ENCODE measurements around the gene HOXA4. TPM values are rescaled to one million over a fixed set of nuclear protein-coding genes. Genes with fewer than 3 reads are reported as not detected.
A peak's percentile ranks its signal among the peaks of the same experiment; 100 is the strongest.

HOXA4 gene
- total and polyA plus RNA-seq, 3 experiments from 2014 or later, result 0.11 to 0.20 TPM; not detected in 1

- Histone ChIP-seq H3K4me3 (ENCODE audit: low read length) (peak overlapping the region; percentile 66), H3K4me1 (ENCODE audit: insufficient read depth, low read length) (peaks cover 38% of the 10 kb centered on the region), H3K27me3 (ENCODE audit: insufficient read depth, low read length, poor library complexity, severe bottlenecking) (peaks cover 90% of the 10 kb centered on the region), H3K9me3 (ENCODE audit: low read length) (no peaks in the 10 kb centered on the region), H3K36me3 (ENCODE audit: insufficient read depth, low read length) (no peaks in the 10 kb centered on the region), H3K27ac (ENCODE audit: low read depth, low read length) (no peak overlapping the region)
- peak; percentile 47 to 76 (median 57) for DNase-seq
- POLR2A ChIA-PET, result interaction anchor here (1.0 kb wide), 1 partner anchor 11 kb away, joined by 3 read pairs; no protein-coding TSS in a partner anchor
- peaks cover 86 to 92% of the 10 kb centered on the region in 2 donors for H3K27me3 Mint-ChIP-seq
- peaks cover 0 to 10% (median 0%) of the 10 kb centered on the region in 5 donors for H3K9me3 Mint-ChIP-seq
- peaks cover 0 to 2% (median 0%) of the 10 kb centered on the region in 3 donors for H3K36me3 Mint-ChIP-seq
- CTCF ChIA-PET, result interaction anchor here (0.7 to 6.9 kb wide), 25 partner anchors 8 to 1292 kb away, joined by 3 to 71 read pairs (median 4); partner anchors contain the start of genes HOXA4 and HOXA9
- peak overlapping the region; percentile 68 to 88 (median 80) for H3K4me3 Mint-ChIP-seq
- peak overlapping the region in 5 of 8 donors; percentile 22 to 82 (median 67) for H3K27ac Mint-ChIP-seq
- peaks cover 37 to 57% (median 44%) of the 10 kb centered on the region in 3 donors for H3K4me1 Mint-ChIP-seq
Measured at GRCh38 chr7:27150568-27151340, 20.2 kb upstream of the HOXA4 start.

GRCh38 chr7:27149842-27150567, 19.4 kb upstream of the HOXA4 start:
- Mint-ChIP-seq H3K4me3 (peak overlapping the region in 4 of 7 donors; percentile 12 to 80 (median 67)), H3K27ac (peak overlapping the region in 1 of 8 donors; percentile 31), H3K27me3 (peaks cover 79 to 89% of the 10 kb centered on the region in 2 donors), H3K9me3 (peaks cover 0 to 7% (median 0%) of the 10 kb centered on the region in 5 donors), H3K36me3 (peaks cover 0 to 2% (median 0%) of the 10 kb centered on the region in 3 donors), H3K4me1 (peaks cover 29 to 50% (median 36%) of the 10 kb centered on the region in 3 donors)
- no peaks in the 10 kb centered on the region for H3K36me3 ChIP-seq (ENCODE audit: insufficient read depth, low read length)
- H3K4me1 ChIP-seq (ENCODE audit: insufficient read depth, low read length), result peaks cover 32% of the 10 kb centered on the region
- peaks cover 83% of the 10 kb centered on the region for H3K27me3 ChIP-seq (ENCODE audit: insufficient read depth, low read length, poor library complexity, severe bottlenecking)
- ChIA-PET POLR2A (interaction anchor here (1.0 kb wide), 1 partner anchor 11 kb away, joined by 3 read pairs; no protein-coding TSS in a partner anchor), CTCF (interaction anchor here (0.7 to 6.9 kb wide), 25 partner anchors 8 to 1291 kb away, joined by 3 to 71 read pairs (median 4); partner anchors contain the start of genes HOXA4 and HOXA9)
- peak overlapping the region; percentile 66 for H3K4me3 ChIP-seq (ENCODE audit: low read length)
- DNase-seq, result no peak
- H3K9me3 ChIP-seq (ENCODE audit: low read length), result no peaks in the 10 kb centered on the region
- no peak overlapping the region for H3K27ac ChIP-seq (ENCODE audit: low read depth, low read length)

- no peaks in the 10 kb centered on the region for H3K36me3 Mint-ChIP-seq
Measured at GRCh38 chr7:27148756-27149641, 18.4 kb upstream of the HOXA4 start.

GRCh38 chr7:27148031-27148755, 17.6 kb upstream of the HOXA4 start:
- Mint-ChIP-seq H3K9me3 (peaks cover 0 to 2% (median 0%) of the 10 kb centered on the region in 5 donors), H3K27me3 (peaks cover 69 to 81% of the 10 kb centered on the region in 2 donors), H3K4me1 (peaks cover 15 to 41% (median 24%) of the 10 kb centered on the region in 3 donors), H3K4me3 (peak overlapping the region in 5 of 7 donors; percentile 37 to 73 (median 61)), H3K36me3 (no peaks in the 10 kb centered on the region), H3K27ac (peak overlapping the region in 2 of 8 donors; percentile 29 to 35)
- H3K9me3 ChIP-seq (ENCODE audit: low read length), result no peaks in the 10 kb centered on the region
- POLR2A ChIA-PET, result no interaction called here
- H3K4me1 ChIP-seq (ENCODE audit: insufficient read depth, low read length), result peaks cover 24% of the 10 kb centered on the region
- no peak overlapping the region for H3K4me3 ChIP-seq (ENCODE audit: low read length)
- no peaks in the 10 kb centered on the region for H3K36me3 ChIP-seq (ENCODE audit: insufficient read depth, low read length)
- no peak overlapping the region for H3K27ac ChIP-seq (ENCODE audit: low read depth, low read length)
- CTCF ChIA-PET, result interaction anchor here (1.4 to 6.9 kb wide), 2 partner anchors 15 to 25 kb away, joined by 4 to 71 read pairs; partner anchors contain the start of gene HOXA9
- peaks cover 65% of the 10 kb centered on the region for H3K27me3 ChIP-seq (ENCODE audit: insufficient read depth, low read length, poor library complexity, severe bottlenecking)
- DNase-seq, result no peak

More at GRCh38 chr7:27148756-27149641, 18.4 kb upstream of the HOXA4 start:
- H3K27me3 Mint-ChIP-seq, result peaks cover 77 to 85% of the 10 kb centered on the region in 2 donors
- H3K36me3 ChIP-seq (ENCODE audit: insufficient read depth, low read length), result no peaks in the 10 kb centered on the region
- H3K4me1 Mint-ChIP-seq, result peaks cover 19 to 41% (median 28%) of the 10 kb centered on the region in 3 donors
- peaks cover 24% of the 10 kb centered on the region for H3K4me1 ChIP-seq (ENCODE audit: insufficient read depth, low read length)
- no peak overlapping the region for H3K4me3 Mint-ChIP-seq
- no peak for DNase-seq
- H3K27ac ChIP-seq (ENCODE audit: low read depth, low read length), result no peak overlapping the region
- H3K9me3 ChIP-seq (ENCODE audit: low read length), result no peaks in the 10 kb centered on the region
- no peak overlapping the region for H3K4me3 ChIP-seq (ENCODE audit: low read length)
- ChIA-PET CTCF (interaction anchor here (0.9 to 6.9 kb wide), 11 partner anchors 14 to 1255 kb away, joined by 3 to 71 read pairs (median 4); partner anchors contain the start of genes HOXA4 and HOXA9), POLR2A (no interaction called here)
- peak overlapping the region in 1 of 8 donors; percentile 29 for H3K27ac Mint-ChIP-seq
- peaks cover 73% of the 10 kb centered on the region for H3K27me3 ChIP-seq (ENCODE audit: insufficient read depth, low read length, poor library complexity, severe bottlenecking)
- H3K9me3 Mint-ChIP-seq, result peaks cover 0 to 2% (median 0%) of the 10 kb centered on the region in 5 donors

- Mint-ChIP-seq H3K36me3 (no peaks in the 10 kb centered on the region), H3K4me1 (peaks cover 15 to 39% (median 24%) of the 10 kb centered on the region in 3 donors), H3K4me3 (peak within 1 kb of the TSS in 5 of 7 donors; percentile 37 to 73 (median 61)), H3K9me3 (peaks cover 0 to 2% (median 0%) of the 10 kb centered on the region in 5 donors), H3K27me3 (peaks cover 65 to 80% of the 10 kb centered on the region in 2 donors), H3K27ac (peak within 1 kb of the TSS in 2 of 8 donors; percentile 29 to 35)
- peaks cover 57% of the 10 kb centered on the region for H3K27me3 ChIP-seq (ENCODE audit: insufficient read depth, low read length, poor library complexity, severe bottlenecking)
- POLR2A ChIA-PET, result no interaction called here
- H3K4me3 ChIP-seq (ENCODE audit: low read length), result no peak within 1 kb of the TSS
- no peaks in the 10 kb centered on the region for H3K36me3 ChIP-seq (ENCODE audit: insufficient read depth, low read length)
- DNase-seq, result no peak
- no peak within 1 kb of the TSS for H3K27ac ChIP-seq (ENCODE audit: low read depth, low read length)
- CTCF ChIA-PET, result interaction anchor here (1.4 to 6.9 kb wide), 3 partner anchors 14 to 25 kb away, joined by 3 to 71 read pairs (median 4); partner anchors contain the start of gene HOXA9
- peaks cover 21% of the 10 kb centered on the region for H3K4me1 ChIP-seq (ENCODE audit: insufficient read depth, low read length)
- no peaks in the 10 kb centered on the region for H3K9me3 ChIP-seq (ENCODE audit: low read length)
Measured at GRCh38 chr7:27147199-27148030, 16.9 kb upstream of the HOXA4 start, which contains the start of gene HOXA6. Gene HOXA6 (minus strand): TSS chr7:27147774. CDS start chr7:27147749, 25 bp downstream.

GRCh38 chr7:27146491-27147198, 16.1 kb upstream of the HOXA4 start:
- Mint-ChIP-seq H3K27me3 (peaks cover 63 to 77% of the 10 kb centered on the region in 2 donors), H3K9me3 (no peaks in the 10 kb centered on the region), H3K36me3 (no peaks in the 10 kb centered on the region), H3K4me3 (peak overlapping the region in 1 of 7 donors; percentile 10), H3K27ac (no peak overlapping the region), H3K4me1 (peaks cover 9 to 31% (median 19%) of the 10 kb centered on the region in 3 donors)
- Histone ChIP-seq H3K27ac (ENCODE audit: low read depth, low read length) (no peak overlapping the region), H3K9me3 (ENCODE audit: low read length) (no peaks in the 10 kb centered on the region), H3K4me3 (ENCODE audit: low read length) (no peak overlapping the region), H3K36me3 (ENCODE audit: insufficient read depth, low read length) (no peaks in the 10 kb centered on the region), H3K4me1 (ENCODE audit: insufficient read depth, low read length) (peaks cover 13% of the 10 kb centered on the region), H3K27me3 (ENCODE audit: insufficient read depth, low read length, poor library complexity, severe bottlenecking) (peaks cover 49% of the 10 kb centered on the region)
- CTCF ChIA-PET, result interaction anchor here (1.0 to 1.4 kb wide), 2 partner anchors 14 to 16 kb away, joined by 3 read pairs; no protein-coding TSS in a partner anchor
- no peak for DNase-seq
- POLR2A ChIA-PET, result no interaction called here
